GM10266 (cell line): ENCODE data around the gene FAM124A.

Experiments used
- DNase-seq: peaks from one replicate; pipeline ENCODE4 v3.0.0; 2012; ENCODE audit errors: extremely low spot score
- TF ChIP-seq, protein P1 (sequence below): IDR thresholded peaks from 2 replicates; pipeline ENCODE4 v1.5.1; 2012; ENCODE audit warnings: mild to moderate bottlenecking, low read depth; ENCODE audit not compliant: control insufficient read depth, insufficient read depth; ENCODE audit errors: missing control alignments

Gene FAM124A

DNA sequence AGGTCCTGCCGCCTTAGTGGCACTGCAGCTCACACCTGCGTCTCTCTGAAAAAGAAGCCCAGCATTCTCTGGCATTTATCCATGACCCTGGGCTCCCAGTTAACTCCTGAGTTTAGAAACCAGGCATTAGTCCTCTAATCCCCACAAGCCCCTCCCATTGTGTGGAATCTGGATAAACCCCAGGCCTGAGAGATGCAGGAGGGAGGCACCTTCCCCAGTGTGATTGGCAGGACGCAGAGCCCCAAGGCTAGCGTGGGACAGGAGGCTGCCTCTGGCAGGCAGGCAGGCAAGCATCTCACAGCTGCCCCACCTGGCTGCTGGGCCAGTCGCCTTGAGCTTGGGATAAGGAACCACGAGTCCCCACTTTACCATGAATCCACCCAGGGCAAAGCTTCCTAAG is 106.3 kb downstream of the FAM124A start:
- DNase-seq, result no peak
- TF ChIP-seq, protein P1, sequence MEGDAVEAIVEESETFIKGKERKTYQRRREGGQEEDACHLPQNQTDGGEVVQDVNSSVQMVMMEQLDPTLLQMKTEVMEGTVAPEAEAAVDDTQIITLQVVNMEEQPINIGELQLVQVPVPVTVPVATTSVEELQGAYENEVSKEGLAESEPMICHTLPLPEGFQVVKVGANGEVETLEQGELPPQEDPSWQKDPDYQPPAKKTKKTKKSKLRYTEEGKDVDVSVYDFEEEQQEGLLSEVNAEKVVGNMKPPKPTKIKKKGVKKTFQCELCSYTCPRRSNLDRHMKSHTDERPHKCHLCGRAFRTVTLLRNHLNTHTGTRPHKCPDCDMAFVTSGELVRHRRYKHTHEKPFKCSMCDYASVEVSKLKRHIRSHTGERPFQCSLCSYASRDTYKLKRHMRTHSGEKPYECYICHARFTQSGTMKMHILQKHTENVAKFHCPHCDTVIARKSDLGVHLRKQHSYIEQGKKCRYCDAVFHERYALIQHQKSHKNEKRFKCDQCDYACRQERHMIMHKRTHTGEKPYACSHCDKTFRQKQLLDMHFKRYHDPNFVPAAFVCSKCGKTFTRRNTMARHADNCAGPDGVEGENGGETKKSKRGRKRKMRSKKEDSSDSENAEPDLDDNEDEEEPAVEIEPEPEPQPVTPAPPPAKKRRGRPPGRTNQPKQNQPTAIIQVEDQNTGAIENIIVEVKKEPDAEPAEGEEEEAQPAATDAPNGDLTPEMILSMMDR, result no peak

DNA sequence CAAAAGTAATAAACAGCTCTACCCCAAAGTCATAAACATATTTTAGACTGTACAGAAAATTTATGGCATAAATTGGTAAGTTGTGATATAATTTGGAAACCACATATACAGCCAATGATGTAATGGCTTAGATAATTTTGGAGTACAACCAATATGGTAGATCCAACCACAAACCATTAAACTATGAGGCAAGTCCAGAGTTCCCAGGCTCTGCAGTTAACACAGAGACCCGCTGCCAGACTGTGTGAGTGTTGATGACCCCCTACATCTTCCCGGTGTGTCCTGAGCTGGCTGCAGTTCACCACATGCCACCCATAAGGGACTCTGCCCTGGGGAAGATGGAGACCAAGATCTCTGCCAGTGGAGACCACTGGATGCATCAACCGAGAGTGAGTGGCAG is 107.4 kb downstream of the FAM124A start:
- no peak for DNase-seq
- TF ChIP-seq, protein P1, result no peak

DNA sequence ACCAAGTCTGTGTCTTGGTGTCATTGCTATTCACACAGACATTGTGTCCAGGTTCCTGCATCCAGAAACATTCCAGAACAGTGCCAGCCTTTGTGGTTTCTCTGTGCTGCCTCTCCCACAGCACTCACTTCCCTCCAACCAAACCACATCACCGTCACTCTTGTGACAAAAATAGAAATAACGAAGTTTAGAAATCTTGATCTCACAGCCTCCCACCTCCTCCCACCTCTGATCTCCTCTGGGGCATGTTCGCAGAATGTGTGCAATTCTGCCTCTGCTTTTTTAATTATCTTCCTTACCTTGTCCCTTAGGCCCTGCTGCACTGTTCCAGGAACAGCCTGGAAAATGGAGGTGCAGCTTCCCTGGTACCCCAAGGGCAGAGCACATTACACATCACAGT is 108.6 kb downstream of the FAM124A start:
- peak; percentile 33 for DNase-seq
- TF ChIP-seq, protein P1, result no peak

DNA sequence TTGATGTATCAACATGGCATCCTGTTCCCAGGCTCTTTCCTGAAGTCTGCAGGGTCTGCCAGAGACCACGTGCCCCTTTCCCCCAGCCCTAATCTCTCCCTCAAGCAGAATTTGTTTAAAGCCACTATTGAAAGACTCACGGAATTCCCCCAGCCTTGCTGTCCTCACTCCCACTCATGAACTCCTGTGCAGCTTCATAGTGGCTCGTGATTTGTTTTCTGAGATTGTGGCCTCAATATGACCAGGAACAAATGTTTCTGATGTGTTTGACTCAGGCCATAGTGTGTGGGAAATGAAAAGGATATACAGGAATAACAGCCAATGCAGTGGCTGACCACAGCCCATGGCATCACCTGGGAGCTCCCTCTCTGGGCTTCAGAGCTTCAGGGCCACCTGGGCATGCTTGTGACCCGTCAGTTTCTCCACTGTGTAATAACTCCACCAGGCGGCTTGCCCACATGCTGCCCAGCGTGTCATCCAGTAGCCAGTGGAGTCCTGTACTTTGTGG is 109.2 kb downstream of the FAM124A start:
- peak; percentile 35 for DNase-seq
- TF ChIP-seq, protein P1, result no peak

DNA sequence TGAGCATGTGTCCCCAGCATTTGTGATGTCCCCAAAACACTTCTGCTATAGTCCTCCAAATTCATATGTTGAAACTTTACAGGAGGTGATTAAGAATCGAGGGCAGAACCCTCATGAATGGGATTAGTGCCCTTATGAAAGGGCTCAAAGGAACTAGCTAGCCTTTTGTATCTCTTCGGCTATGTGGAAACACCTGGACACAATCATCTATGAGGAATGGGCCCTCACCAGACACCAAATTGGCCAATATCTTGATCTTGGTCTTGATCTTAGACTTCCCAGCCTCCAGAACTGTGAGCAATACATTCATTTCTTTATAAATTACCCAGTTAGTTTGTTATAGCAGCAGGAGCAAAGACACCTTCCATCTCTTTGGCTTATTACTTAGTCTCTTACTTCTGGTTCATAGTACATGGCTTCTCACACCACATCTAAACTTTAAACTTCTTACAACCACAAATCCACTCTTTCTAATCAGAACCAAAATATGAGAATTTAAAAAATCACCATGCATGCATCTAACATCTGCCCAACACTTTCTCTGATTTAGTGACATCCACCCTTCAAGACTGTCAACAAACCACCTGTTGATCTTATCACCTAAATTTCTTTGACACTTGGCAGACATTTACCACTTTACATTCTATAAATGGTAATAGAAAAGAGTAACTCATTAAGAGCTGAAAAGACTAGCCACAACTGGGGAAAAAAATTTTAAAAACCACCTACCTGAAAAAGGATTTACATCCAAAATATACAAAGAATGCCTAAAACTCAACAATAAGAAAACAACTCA is 110.6 kb downstream of the FAM124A start:
- TF ChIP-seq, protein P1, result no peak
- DNase-seq, result no peak

DNA sequence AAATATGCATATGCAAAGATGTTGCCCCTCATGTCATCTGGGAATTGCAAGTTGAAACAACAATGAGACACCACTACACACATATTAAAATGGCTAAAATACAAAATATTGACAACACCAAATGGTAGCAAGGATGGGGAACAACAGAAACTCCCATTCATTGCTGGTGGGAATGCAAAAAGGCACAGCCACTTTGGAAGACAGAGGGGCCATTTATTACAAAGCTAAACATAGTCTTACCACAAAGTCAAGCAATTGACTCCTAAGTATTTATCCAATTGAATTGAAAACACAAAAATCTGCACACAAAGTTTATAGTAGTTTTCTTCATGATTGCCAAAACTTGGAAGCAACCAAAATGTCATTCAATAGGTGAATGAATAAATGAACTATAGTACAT is 111.2 kb downstream of the FAM124A start:
- TF ChIP-seq, protein P1, result no peak
- no peak for DNase-seq

DNA sequence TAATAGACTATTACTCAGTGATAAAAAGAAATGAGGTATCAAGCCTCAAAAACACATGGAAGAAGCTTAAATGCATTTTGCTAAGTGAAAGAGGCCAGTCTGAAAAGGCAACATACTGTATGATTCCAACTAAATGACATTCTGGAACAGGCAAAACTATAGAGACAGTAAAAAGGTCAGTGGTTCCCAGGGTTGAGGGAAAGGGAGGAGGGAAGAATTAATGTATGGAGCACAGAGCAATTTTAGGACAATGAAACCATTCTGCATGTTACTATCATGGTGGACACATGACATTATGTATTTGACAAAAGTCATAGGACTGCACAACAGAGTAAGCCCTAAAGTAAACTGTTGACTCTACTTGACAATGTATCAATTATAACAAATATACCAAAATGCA is 111.6 kb downstream of the FAM124A start:
- TF ChIP-seq, protein P1, result no peak
- no peak for DNase-seq
